ENCODE data around the gene PLXDC1. TPM values are rescaled to one million over a fixed set of nuclear protein-coding genes. Genes with fewer than 3 reads are reported as not detected.

The PLXDC1 gene
- total RNA-seq, 2 donors from 2014 or later, result 6.5 TPM; not detected in 1

GRCh38 chr17:39064819-39065218 is 86.6 kb downstream of the PLXDC1 start:
- DNase-seq (no peak), ATAC-seq (no peak)
- Histone ChIP-seq H3K27ac (no peak overlapping the region), H3K27me3 (no peaks in the 10 kb centered on the region), H3K4me1 (no peaks in the 10 kb centered on the region), H3K4me3 (no peak overlapping the region), H3K36me3 (replicated peaks in 1 of 2; ENCODE audit: insufficient read depth in 1 of 2, low read depth in 2 of 2) (no peaks in the 10 kb centered on the region), H3K9me3 (no peaks in the 10 kb centered on the region)
- intact Hi-C loops (cut with DNase I), result no loop called here
- WGBS, 2 donors, result 65 to 68% methylated on average over 5 of the region's 5 CpGs
- TF ChIP-seq CTCF (IDR thresholded peaks at IDR 0.05) (no peak), POLR2A (IDR thresholded peaks at IDR 0.05) (no peak)

GRCh38 chr17:39064374-39064773 is 87.1 kb downstream of the PLXDC1 start:
- H3K27me3 ChIP-seq, result no peaks in the 10 kb centered on the region
- no peak overlapping the region for H3K4me3 ChIP-seq
- ATAC-seq, result no peak
- no peaks in the 10 kb centered on the region for H3K9me3 ChIP-seq
- no peaks in the 10 kb centered on the region for H3K36me3 ChIP-seq (replicated peaks in 1 of 2; ENCODE audit: insufficient read depth in 1 of 2, low read depth in 2 of 2)
- intact Hi-C loops (cut with DNase I), result no loop called here
- no peak for TF ChIP-seq CTCF (IDR thresholded peaks at IDR 0.05)
- no peak for TF ChIP-seq POLR2A (IDR thresholded peaks at IDR 0.05)
- no peaks in the 10 kb centered on the region for H3K4me1 ChIP-seq
- peak in 1 of 4 donors; percentile 14 for DNase-seq
- no peak overlapping the region for H3K27ac ChIP-seq
- 65 to 74% methylated on average over 5 of the region's 5 CpGs for WGBS, 2 donors

- no peaks in the 10 kb centered on the region for H3K36me3 ChIP-seq (replicated peaks in 1 of 2; ENCODE audit: insufficient read depth in 1 of 2, low read depth in 2 of 2)
- ATAC-seq (no peak), DNase-seq (no peak)
- no peaks in the 10 kb centered on the region for H3K4me1 ChIP-seq
- H3K27ac ChIP-seq, result no peak overlapping the region
- H3K9me3 ChIP-seq, result no peaks in the 10 kb centered on the region
- intact Hi-C loops (cut with DNase I), result no loop called here
- no peaks in the 10 kb centered on the region for H3K27me3 ChIP-seq
- WGBS, 2 donors, result 79 to 93% methylated on average over 1 of the region's 1 CpG
- TF ChIP-seq CTCF (IDR thresholded peaks at IDR 0.05) (no peak), POLR2A (IDR thresholded peaks at IDR 0.05) (no peak)
- H3K4me3 ChIP-seq, result no peak overlapping the region
These were observed 87.8 kb downstream of the PLXDC1 start for GRCh38 chr17:39063681-39064069.

GRCh38 chr17:39062846-39063680 is 88.4 kb downstream of the PLXDC1 start:
- H3K4me3 ChIP-seq, result no peak overlapping the region
- no peaks in the 10 kb centered on the region for H3K27me3 ChIP-seq
- H3K9me3 ChIP-seq, result no peaks in the 10 kb centered on the region
- ATAC-seq (no peak), DNase-seq (no peak)
- H3K36me3 ChIP-seq (replicated peaks in 1 of 2; ENCODE audit: insufficient read depth in 1 of 2, low read depth in 2 of 2), result no peaks in the 10 kb centered on the region
- no peaks in the 10 kb centered on the region for H3K4me1 ChIP-seq
- no peak overlapping the region for H3K27ac ChIP-seq
- WGBS, 2 donors, result 63 to 78% methylated on average over 8 of the region's 8 CpGs
- TF ChIP-seq POLR2A (IDR thresholded peaks at IDR 0.05) (no peak), CTCF (IDR thresholded peaks at IDR 0.05) (no peak)
- intact Hi-C loops (cut with DNase I), result no loop called here

- ATAC-seq (no peak), DNase-seq (no peak)
- H3K4me3 ChIP-seq, result no peak overlapping the region
- no peaks in the 10 kb centered on the region for H3K9me3 ChIP-seq
- no peaks in the 10 kb centered on the region for H3K27me3 ChIP-seq
- H3K36me3 ChIP-seq (replicated peaks in 1 of 2; ENCODE audit: insufficient read depth in 1 of 2, low read depth in 2 of 2), result no peaks in the 10 kb centered on the region
- H3K27ac ChIP-seq, result no peak overlapping the region
- intact Hi-C loops (cut with DNase I), result no loop called here
- H3K4me1 ChIP-seq, result peaks cover 10% of the 10 kb centered on the region
- 69 to 75% methylated on average over 5 of the region's 5 CpGs for WGBS, 2 donors
- no peak for TF ChIP-seq POLR2A (IDR thresholded peaks at IDR 0.05)
These were observed 92.9 kb downstream of the PLXDC1 start for GRCh38 chr17:39058524-39058923.

Data from body of pancreas (tissue), 4 donors.